HT-29 (cell line): ENCODE results near the gene OR2A12. TPM values are rescaled to one million over a fixed set of nuclear protein-coding genes. Genes with fewer than 3 reads are reported as not detected.
"Not testable (repeated sequence)": the region's sequence is repeated elsewhere in the genome, so short reads cannot be mapped to it uniquely, and the experiment has no call there.

Experiments used
- DNase-seq: peaks from one replicate; pipeline ENCODE4 v3.0.0-alpha.2; 2015; ENCODE audit warnings: low spot score
- total RNA-seq: library from RNA; depleted of rRNA; stranded (reverse); fragments of >200 nt; shearing (Covaris generic); gene quantifications from 2 replicates; pipeline ENCODE4 v1.2.3, GENCODE V29; 2014; rRNA removed

The OR2A12 gene
- total RNA-seq, result not detected in 2 replicates

- DNase-seq, result no peak
Measured at GRCh38 chr7:144085978-144086377, at the start of gene OR2A12. Gene OR2A12, plus strand, starts transcription at chr7:144086278. Its CDS starts 8,830 bp downstream, at chr7:144095108.

GRCh38 chr7:144036302-144036885 lies 49.7 kb upstream of the OR2A12 start:
- DNase-seq, result no peak

GRCh38 chr7:144037414-144038035 lies 48.6 kb upstream of the OR2A12 start:
- no peak for DNase-seq

- DNase-seq, result no peak
Measured at GRCh38 chr7:144038887-144039286, 47.2 kb upstream of the OR2A12 start.

GRCh38 chr7:144048648-144049047 lies 37.4 kb upstream of the OR2A12 start, which contains the start of gene OR2A5:
Gene OR2A5, plus strand, starts transcription at chr7:144048948. Its CDS starts 1,454 bp downstream, at chr7:144050402.
- DNase-seq, result no peak

GRCh38 chr7:144049491-144049890 lies 36.6 kb upstream of the OR2A12 start:
- DNase-seq, result no peak

GRCh38 chr7:144050093-144050492 lies 36.0 kb upstream of the OR2A12 start:
- DNase-seq, result no peak

- DNase-seq, result not testable (repeated sequence)
Measured at GRCh38 chr7:144050884-144051283, 35.2 kb upstream of the OR2A12 start.

- DNase-seq, result peak; percentile 10
Measured at GRCh38 chr7:144057954-144058353, 28.1 kb upstream of the OR2A12 start.

- DNase-seq, result no peak
Measured at GRCh38 chr7:144063710-144064109, 22.4 kb upstream of the OR2A12 start.

- no peak for DNase-seq
Measured at GRCh38 chr7:144069511-144069910, 16.6 kb upstream of the OR2A12 start, which contains the start of gene OR2A25. Gene OR2A25, plus strand, starts transcription at chr7:144069811. Its CDS starts 4,409 bp downstream, at chr7:144074220.

- no peak for DNase-seq
Measured at GRCh38 chr7:144069953-144070352, 16.1 kb upstream of the OR2A12 start.

GRCh38 chr7:144074374-144074773 lies 11.7 kb upstream of the OR2A12 start:
- no peak for DNase-seq

GRCh38 chr7:144086730-144087129 lies 652 bp downstream of the OR2A12 start:
- DNase-seq, result no peak

GRCh38 chr7:144087230-144087629 lies 1.2 kb downstream of the OR2A12 start:
- DNase-seq, result no peak

GRCh38 chr7:144090667-144091066 lies 4.6 kb downstream of the OR2A12 start:
- DNase-seq, result no peak

- no peak for DNase-seq
Measured at GRCh38 chr7:144098776-144099175, 12.7 kb downstream of the OR2A12 start.

- DNase-seq, result no peak
Measured at GRCh38 chr7:144100607-144101006, 14.5 kb downstream of the OR2A12 start.

GRCh38 chr7:144102041-144102440 lies 16.0 kb downstream of the OR2A12 start:
- DNase-seq, result no peak

- no peak for DNase-seq
Measured at GRCh38 chr7:144105211-144105610, 19.1 kb downstream of the OR2A12 start.

- no peak for DNase-seq
Measured at GRCh38 chr7:144109283-144109682, 23.2 kb downstream of the OR2A12 start, which contains the start of gene OR2A2. Gene OR2A2, plus strand, starts transcription at chr7:144109583. Its CDS starts 0 bp downstream, at chr7:144109583.

GRCh38 chr7:144110272-144110671 lies 24.2 kb downstream of the OR2A12 start:
- DNase-seq, result no peak

- DNase-seq, result no peak
Measured at GRCh38 chr7:144113651-144114050, 27.6 kb downstream of the OR2A12 start.
